ENCODE data around the gene HOXD3. TPM values are rescaled to one million over a fixed set of nuclear protein-coding genes. Genes with fewer than 3 reads are reported as not detected.

Gene HOXD3
- total RNA-seq, 1 experiment from 2014 or later, result not detected

- Histone ChIP-seq H3K79me2 (ENCODE audit: insufficient read depth, low read length) (no peaks in the 10 kb centered on the region), H3K4me2 (ENCODE audit: insufficient read depth, insufficient read length, low read length) (no peak overlapping the region), H3K79me1 (ENCODE audit: insufficient read depth, low read depth, low read length, poor library complexity, severe bottlenecking) (no peaks in the 10 kb centered on the region), H2AK5ac (ENCODE audit: insufficient read length, low read length) (no peak overlapping the region), H4K8ac (replicated peaks; ENCODE audit: insufficient read length, low read depth, low read length) (no peak overlapping the region), H3K56ac (ENCODE audit: insufficient read length, low read depth, low read length) (no peak overlapping the region), H4K20me1 (ENCODE audit: control insufficient read depth, insufficient read depth, insufficient read length) (no peaks in the 10 kb centered on the region), H3K23me2 (ENCODE audit: insufficient read length, low read depth, low read length, poor library complexity, severe bottlenecking) (no peaks in the 10 kb centered on the region), H4K91ac (ENCODE audit: insufficient read length, low read depth, low read length) (no peak overlapping the region), H2AFZ (ENCODE audit: low read length) (no peak overlapping the region), H3K14ac (ENCODE audit: insufficient read depth, low read length) (no peak overlapping the region), H2BK20ac (ENCODE audit: low read depth, low read length, poor library complexity, severe bottlenecking) (no peak overlapping the region), H3K9ac (ENCODE audit: extremely low read depth, insufficient read length, low read length) (no peak overlapping the region), H3K27ac (ENCODE audit: insufficient read length, low read depth, low read length) (no peak overlapping the region), H3K23ac (ENCODE audit: insufficient read length, low read depth, low read length) (no peak overlapping the region), H2BK5ac (ENCODE audit: insufficient read length, low read length) (no peak overlapping the region), H3K18ac (ENCODE audit: insufficient read length, low read depth, low read length) (no peak overlapping the region), H2BK12ac (ENCODE audit: insufficient read length, low read depth, low read length) (no peak overlapping the region), H3K4ac (ENCODE audit: low read depth, low read length) (no peak overlapping the region), H3K9me3 (ENCODE audit: control insufficient read depth, low read depth, low read length) (no peaks in the 10 kb centered on the region), H3T11ph (ENCODE audit: low read length) (no peak overlapping the region), H4K5ac (ENCODE audit: insufficient read length, low read depth, low read length) (no peak overlapping the region), H2BK120ac (ENCODE audit: low read depth, low read length, poor library complexity, severe bottlenecking) (no peak overlapping the region), H3K27me3 (ENCODE audit: insufficient read depth, low read length) (peaks cover 97% of the 10 kb centered on the region), H3K4me1 (ENCODE audit: insufficient read depth, low read length) (no peaks in the 10 kb centered on the region), H2BK15ac (ENCODE audit: low read depth, low read length) (no peak overlapping the region)
- Mint-ChIP-seq H3K36me3 (ENCODE audit: insufficient read depth in 1 of 3, low read depth in 3 of 3) (no peaks in the 10 kb centered on the region; a peak in 1 of 7 replicates), H3K4me1 (peaks cover 2 to 23% of the 10 kb centered on the region in 2 experiments; a peak in 3 of 4 replicates), H3K4me3 (no peak overlapping the region), H3K9me3 (peaks cover 0 to 12% of the 10 kb centered on the region in 2 experiments; a peak in 3 of 5 replicates), H3K27ac (no peak overlapping the region), H3K27me3 (ENCODE audit: low read depth) (peaks cover 100% of the 10 kb centered on the region)
- no CpG with 5 or more reads among the region's 2 CpGs for WGBS (ENCODE audit: extremely low coverage, insufficient read length, low lambda C conversion rate)
- no peak for TF ChIP-seq CTCF (conservative IDR thresholded peaks at IDR 0.05)
- DNase-seq, result no peak
These were observed 12.6 kb downstream of the HOXD3 start for GRCh38 chr2:176169711-176170110.

Measured in H9 (cell line).